OCI-LY7 (cell line): ENCODE measurements around the gene TAPBP. TPM values are rescaled to one million over a fixed set of nuclear protein-coding genes. Genes with fewer than 3 reads are reported as not detected.

Experiments used
- BruUV-seq: library from RNA; stranded (reverse); fragments of 400-500 nt; replicated peaks from 2 replicates; lab custom pipeline; 2021; lab: Mats Ljungman, UMichigan
- CTCF ChIA-PET: fragments of 300-600 bp; sonication (Branson Sonifier 250); formaldehyde crosslinking; loops from one replicate; lab custom pipeline; 2022; ENCODE audit warnings: antibody characterized with exemption; ENCODE audit not compliant: unreplicated experiment; lab: Charles Lee
- POLR2A ChIA-PET: fragments of 300-600 bp; sonication (Branson Sonifier 250); formaldehyde crosslinking; loops from one replicate; lab custom pipeline; 2022; ENCODE audit warnings: antibody characterized with exemption; lab: Charles Lee
- DNase-seq: peaks from one replicate; pipeline ENCODE4 v3.0.0-alpha.2; 2015; ENCODE audit warnings: low spot score
- H2AFZ ChIP-seq: fragments of 200-600 bp; sonication (generic), shearing (Covaris generic); 2 replicates; pipeline ENCODE4 v1.6.1; 2014; ENCODE audit warnings: mild to moderate bottlenecking, antibody characterized with exemption, low read length, moderate library complexity
- H3K27ac ChIP-seq: fragments of 200-600 bp; sonication (generic); 2 replicates; pipeline ENCODE4 v1.5.1; 2014; ENCODE audit warnings: mixed run types, low read depth, mild to moderate bottlenecking, moderate library complexity, low read length, inconsistent platforms; ENCODE audit not compliant: poor library complexity, severe bottlenecking
- H3K36me3 ChIP-seq: fragments of 200-600 bp; sonication (generic); 2 replicates; pipeline ENCODE4 v1.6.1; 2014; ENCODE audit warnings: mild to moderate bottlenecking, antibody characterized with exemption, low read length, moderate library complexity, mixed read lengths; ENCODE audit not compliant: insufficient read depth
- H3K4me1 ChIP-seq: fragments of 200-600 bp; sonication (generic); 2 replicates; pipeline ENCODE4 v1.5.1; 2014; ENCODE audit warnings: mild to moderate bottlenecking, low read length; ENCODE audit not compliant: insufficient read depth, poor library complexity, severe bottlenecking
- H3K4me2 ChIP-seq: fragments of 200-600 bp; sonication (generic); 2 replicates; pipeline ENCODE4 v1.6.1; 2014; ENCODE audit warnings: mild to moderate bottlenecking, low read length
- H3K4me3 ChIP-seq: fragments of 200-600 bp; sonication (generic); 2 replicates; pipeline ENCODE4 v1.5.1; 2014; ENCODE audit warnings: mild to moderate bottlenecking, low read depth, low read length; ENCODE audit not compliant: poor library complexity, severe bottlenecking
- H3K79me2 ChIP-seq: fragments of 200-600 bp; sonication (generic); 2 replicates; pipeline ENCODE4 v1.6.1; 2016; ENCODE audit warnings: low read depth, mild to moderate bottlenecking, low read length, moderate library complexity, mixed read lengths; ENCODE audit not compliant: insufficient read depth
- H3K9me2 ChIP-seq: fragments of 200-600 bp; sonication (generic); 2 replicates; pipeline ENCODE4 v1.6.1; 2016; ENCODE audit warnings: mild to moderate bottlenecking, low read length, mixed read lengths; ENCODE audit not compliant: insufficient read depth
- H3K9me3 ChIP-seq: fragments of 200-600 bp; sonication (generic); 2 replicates; pipeline ENCODE4 v1.6.1; 2014; ENCODE audit warnings: mild to moderate bottlenecking, mixed run types, low read length, mixed read lengths
- H4K20me1 ChIP-seq: fragments of 200-600 bp; sonication (generic); 2 replicates; pipeline ENCODE4 v1.6.1; 2014; ENCODE audit warnings: mild to moderate bottlenecking, antibody characterized with exemption, low read length, moderate library complexity, mixed read lengths; ENCODE audit not compliant: insufficient read depth
- CTCF ChIP-seq: fragments of 200-600 bp; sonication (generic); conservative IDR thresholded peaks from 2 replicates; pipeline ENCODE4 v1.5.1; 2014; ENCODE audit warnings: mild to moderate bottlenecking, antibody characterized with exemption, low read length, moderate library complexity, mixed read lengths
- EZH2phosphoT487 ChIP-seq: fragments of 200-600 bp; sonication (generic); IDR thresholded peaks from 2 replicates; pipeline ENCODE4 v1.6.1; 2018; ENCODE audit warnings: low read depth, borderline replicate concordance, mild to moderate bottlenecking, mixed run types, antibody characterized with exemption, low read length, moderate library complexity, mixed read lengths
- intact Hi-C: fragments of 100-400 bp; cut with micrococcal nuclease; formaldehyde crosslinking; loops from one replicate; pipeline ENCODE4 v1.10.0; 2022; ENCODE audit not compliant: unreplicated experiment
- total RNA-seq, 2 experiments: library from RNA; depleted of rRNA in 1 of 2; stranded (reverse); fragments of >200 nt in 1 of 2; shearing (Covaris generic) in 1 of 2; gene quantifications; 2 replicates each; pipeline ENCODE4 v1.2.3, GENCODE V29; 2014 to 2022

Gene TAPBP
- total RNA-seq, 2 experiments from 2014 or later = 106 to 148 TPM

DNA sequence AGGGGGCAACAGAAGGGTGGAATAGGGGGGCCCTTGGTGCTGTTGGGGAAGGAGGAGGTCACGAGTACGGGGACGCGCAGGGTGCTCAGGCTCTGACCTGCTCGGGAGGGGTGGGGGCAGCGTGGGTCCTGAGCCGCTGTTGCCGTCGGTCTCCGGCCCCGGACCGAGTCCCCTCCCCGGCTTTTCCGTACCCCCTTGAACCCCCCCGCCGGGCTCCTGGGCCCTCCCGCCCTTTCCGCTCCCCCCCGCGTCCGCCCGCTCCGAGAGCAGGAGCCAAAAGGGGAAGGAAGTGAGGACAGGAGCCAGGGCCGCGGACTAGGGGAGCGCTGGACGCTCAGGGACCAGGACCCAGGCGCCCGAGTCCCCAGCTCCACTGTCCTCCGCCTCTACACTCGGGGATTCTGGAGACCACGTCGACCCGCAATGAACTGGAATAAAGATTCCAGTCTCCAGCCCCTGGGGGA, 15.1 kb downstream of the TAPBP start, which contains the start of gene RGL2:
Gene RGL2, minus strand, starts transcription at position 170 of the 464 bp plus-strand sequence. CDS start 332 bp downstream, outside the sequence.
- no peaks in the 10 kb centered on the region for H3K9me3 ChIP-seq
- TF ChIP-seq CTCF (no peak), EZH2phosphoT487 (no peak)
- peak within 1 kb of the TSS; percentile 83 for H3K4me3 ChIP-seq
- H3K79me2 ChIP-seq = peaks cover 5% of the 10 kb centered on the region; the same call in 1 of the 2 replicates
- H3K27ac ChIP-seq = peak within 1 kb of the TSS; percentile 93
- H2AFZ ChIP-seq = peak within 1 kb of the TSS; percentile 56; the same call in 1 of the 2 replicates
- POLR2A ChIA-PET = interaction anchor here (0.9 to 2.6 kb wide), 6 partner anchors 9 to 50 kb away, joined by 3 to 14 read pairs (median 8); partner anchors contain the start of genes PFDN6, RPS18, VPS52 and WDR46
- H3K4me1 ChIP-seq = peaks cover 21% of the 10 kb centered on the region
- intact Hi-C loops = loop anchor here (1.0 to 5.0 kb wide), 5 partner anchors 15 to 127 kb away; partner anchors contain the start of genes KIFC1 and TAPBP
- H3K4me2 ChIP-seq = peak within 1 kb of the TSS; percentile 85
- H3K36me3 ChIP-seq = peaks cover 59% of the 10 kb centered on the region
- no peaks in the 10 kb centered on the region for H4K20me1 ChIP-seq
- DNase-seq = peak; percentile 79
- CTCF ChIA-PET = interaction anchor here (0.7 to 1.2 kb wide), 3 partner anchors 10 to 27 kb away, joined by 3 to 12 read pairs (median 4); partner anchors contain the start of genes B3GALT4 and WDR46
- H3K9me2 ChIP-seq = no peaks in the 10 kb centered on the region
- BruUV-seq = no TSS peak

GRCh38 chr6:33297956-33298772, 15.7 kb downstream of the TAPBP start:
- Histone ChIP-seq H4K20me1 (no peaks in the 10 kb centered on the region), H3K27ac (peak overlapping the region; percentile 93), H3K36me3 (peaks cover 59% of the 10 kb centered on the region), H3K9me2 (no peaks in the 10 kb centered on the region), H3K9me3 (no peaks in the 10 kb centered on the region), H3K4me2 (peak overlapping the region; percentile 85), H3K4me1 (peaks cover 21% of the 10 kb centered on the region), H3K4me3 (peak overlapping the region; percentile 83), H2AFZ (no peak overlapping the region), H3K79me2 (peaks cover 5% of the 10 kb centered on the region; the same call in 1 of the 2 replicates)
- DNase-seq = peak; percentile 64
- CTCF ChIA-PET = interaction anchor here (1.1 kb wide), 1 partner anchor 9 kb away, joined by 3 read pairs; the partner anchor contains the start of gene WDR46
- intact Hi-C loops = loop anchor here (2.0 to 5.0 kb wide), 2 partner anchors 47 to 94 kb away; partner anchors contain the start of gene KIFC1
- POLR2A ChIA-PET = interaction anchor here (0.6 to 2.6 kb wide), 6 partner anchors 8 to 117 kb away, joined by 3 to 14 read pairs (median 6); partner anchors contain the start of genes PFDN6, RPS18, VPS52 and WDR46
- BruUV-seq = no TSS peak
- TF ChIP-seq EZH2phosphoT487 = no peak
- peak; percentile 67 for TF ChIP-seq CTCF
